Hippocampal formation (tissue), 2 donors: Measurements from ENCODE around the gene RARG.
"Not testable (repeated sequence)": the region's sequence is repeated elsewhere in the genome, so short reads cannot be mapped to it uniquely, and the experiment has no call there.

Experiments used
- DNase-seq, 2 donors: peaks; one replicate each; lab custom pipeline; 2025; lab: John Stamatoyannopoulos, UW

The RARG gene

DNA sequence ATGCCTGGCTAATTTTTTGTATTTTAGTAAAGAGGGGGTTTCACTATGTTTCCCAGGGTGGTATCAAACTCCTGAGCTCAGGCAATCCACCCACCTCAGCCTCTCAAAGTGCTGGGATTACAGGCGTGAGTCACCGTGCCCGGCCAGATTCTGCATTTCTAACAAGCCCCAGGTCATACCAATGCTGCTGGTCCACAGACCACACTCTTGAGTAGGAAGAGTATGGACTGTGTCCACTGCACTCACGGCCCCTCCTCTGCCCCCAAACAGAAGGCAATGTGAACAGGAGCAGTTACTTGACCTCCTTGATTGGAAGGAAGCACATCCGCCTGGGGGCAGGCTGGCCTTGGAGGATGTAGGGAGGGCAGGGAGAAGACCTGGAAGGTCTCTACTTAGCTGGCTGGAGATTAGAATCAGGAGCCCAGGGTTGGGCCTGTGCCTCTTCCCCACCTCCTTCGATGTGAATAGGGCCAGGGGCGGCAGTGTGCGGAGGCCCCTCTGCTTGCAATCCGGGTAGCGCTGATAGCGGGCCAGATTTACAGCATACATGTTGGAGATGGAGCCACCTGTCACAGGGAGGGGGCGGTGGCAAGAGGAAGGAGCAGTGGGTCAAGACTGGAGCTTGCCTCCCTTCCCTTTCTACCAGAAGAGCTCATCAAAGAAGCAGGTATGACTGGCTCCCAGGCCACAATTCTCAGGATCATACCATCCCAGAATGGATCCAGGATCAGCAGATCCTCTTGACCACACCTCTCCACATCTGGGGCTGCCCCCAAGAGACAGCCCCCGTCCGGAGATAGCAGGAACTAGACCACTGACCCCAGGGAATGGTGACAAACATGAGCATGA, 60.9 kb downstream of the RARG start:
- DNase-seq = no peak

DNA sequence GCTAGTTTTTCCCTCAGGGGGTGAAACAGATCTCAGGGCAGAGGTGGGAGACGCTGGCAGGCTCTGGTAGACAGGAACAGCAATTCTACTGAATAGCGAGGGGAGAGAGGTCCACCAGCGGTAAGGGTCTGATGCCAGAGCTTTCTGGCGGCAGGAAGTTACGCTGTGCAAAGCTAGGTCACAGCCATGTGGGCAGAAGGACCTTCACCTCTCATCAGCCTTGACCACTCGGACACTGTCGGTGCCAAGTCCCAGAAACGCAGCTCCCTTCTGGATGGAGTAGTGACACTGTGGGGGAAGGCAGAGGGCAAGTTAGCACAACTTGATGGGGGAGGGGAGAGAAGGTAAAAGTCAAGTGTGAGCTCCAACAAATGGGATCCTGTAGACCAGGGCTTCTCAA, 61.8 kb downstream of the RARG start:
- no peak for DNase-seq

DNA sequence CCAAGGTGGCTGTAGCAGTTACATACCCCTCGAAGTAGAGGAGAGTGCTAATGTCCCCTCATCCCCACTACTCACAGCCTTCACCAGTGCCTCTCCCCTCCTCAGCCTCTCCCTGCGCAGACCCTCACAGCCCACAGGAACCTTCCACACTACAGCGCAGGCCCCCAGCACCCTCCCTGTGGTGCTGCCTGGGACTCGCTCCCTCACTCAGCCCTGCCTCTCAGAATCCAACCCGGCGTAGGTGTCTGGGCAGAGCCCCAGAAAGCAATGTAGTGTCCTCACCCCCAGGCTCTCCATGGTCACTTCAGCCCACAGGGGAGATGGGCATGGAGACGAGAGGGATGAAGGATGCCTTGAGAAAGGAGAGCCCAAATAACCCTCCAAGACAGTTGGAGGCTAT, 62.4 kb downstream of the RARG start:
- DNase-seq = no peak

DNA sequence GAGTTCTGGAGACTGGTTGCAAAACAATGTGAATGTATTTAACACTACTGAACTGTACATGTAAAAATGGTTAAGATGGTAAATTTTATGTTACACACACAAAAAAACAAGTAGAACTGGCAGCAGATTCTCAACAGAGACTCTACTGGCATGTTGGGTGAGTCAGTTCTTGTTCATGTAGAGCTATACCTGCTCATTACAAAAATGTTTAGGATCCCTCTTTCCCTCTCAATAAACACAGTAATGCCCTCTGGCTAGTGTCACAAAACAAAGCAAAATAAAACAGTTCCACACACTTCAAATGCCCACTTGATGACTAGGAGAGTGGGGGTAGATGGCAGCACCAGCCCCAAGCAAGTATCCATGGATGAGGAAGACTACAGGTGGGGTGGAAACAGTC, 65.2 kb downstream of the RARG start:
- no peak for DNase-seq

DNA sequence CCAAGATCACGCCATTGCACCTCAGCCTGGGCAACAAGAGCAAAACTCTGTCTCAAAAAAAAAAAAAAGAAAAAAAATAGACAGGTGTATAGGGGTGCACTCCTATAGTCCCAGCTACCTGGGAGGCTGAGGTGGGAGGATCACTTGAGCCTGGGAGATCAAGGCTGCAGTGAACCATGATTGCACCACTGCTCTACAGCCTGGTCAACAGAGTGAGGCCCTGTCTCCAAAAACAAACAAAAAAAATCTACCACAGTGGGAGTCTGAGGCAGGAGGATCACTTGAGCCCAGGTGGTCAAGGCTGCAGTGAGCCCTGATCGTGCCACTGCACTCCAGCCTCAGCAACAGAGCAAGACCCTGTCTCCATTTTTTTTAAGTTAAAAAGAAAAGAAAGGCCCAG, 69.0 kb downstream of the RARG start:
- DNase-seq = not testable (repeated sequence)

DNA sequence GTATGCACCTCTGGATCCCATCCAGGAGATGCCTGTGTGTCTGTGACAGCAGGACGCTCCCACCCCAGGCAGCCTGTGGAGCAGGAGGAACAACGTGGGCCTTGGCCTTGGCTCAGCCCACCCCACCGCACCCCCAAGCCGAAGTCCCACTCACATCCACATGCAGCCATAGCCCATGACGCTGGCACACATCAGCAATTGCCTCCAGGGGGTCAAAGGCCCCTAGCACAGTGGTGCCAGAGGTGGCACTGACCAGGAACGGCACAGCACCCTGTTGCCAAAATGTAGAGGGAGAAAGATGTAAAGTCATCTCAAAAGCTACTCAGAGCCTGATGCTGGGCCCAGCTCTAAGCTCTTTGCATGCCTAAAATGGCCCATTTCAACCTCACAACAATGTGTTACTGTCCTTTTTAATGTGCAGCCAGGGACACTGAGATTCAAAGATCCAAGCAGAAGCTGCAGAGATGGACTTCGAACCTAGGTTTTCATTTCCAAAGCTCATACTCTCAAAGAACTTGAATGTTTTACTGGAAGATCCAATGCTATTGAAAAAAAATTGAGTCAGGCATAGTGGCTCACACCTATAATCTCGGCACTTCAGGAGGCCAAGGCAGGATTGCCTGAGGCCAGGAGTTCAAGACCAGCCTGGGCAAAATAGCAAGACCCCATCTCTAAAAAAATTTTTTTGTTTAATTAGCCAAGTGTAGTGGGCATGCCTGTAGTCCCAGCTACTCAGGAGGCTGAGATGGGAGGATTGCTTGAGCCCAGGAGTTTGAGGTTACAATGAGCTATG, 70.7 kb downstream of the RARG start:
- no peak for DNase-seq

DNA sequence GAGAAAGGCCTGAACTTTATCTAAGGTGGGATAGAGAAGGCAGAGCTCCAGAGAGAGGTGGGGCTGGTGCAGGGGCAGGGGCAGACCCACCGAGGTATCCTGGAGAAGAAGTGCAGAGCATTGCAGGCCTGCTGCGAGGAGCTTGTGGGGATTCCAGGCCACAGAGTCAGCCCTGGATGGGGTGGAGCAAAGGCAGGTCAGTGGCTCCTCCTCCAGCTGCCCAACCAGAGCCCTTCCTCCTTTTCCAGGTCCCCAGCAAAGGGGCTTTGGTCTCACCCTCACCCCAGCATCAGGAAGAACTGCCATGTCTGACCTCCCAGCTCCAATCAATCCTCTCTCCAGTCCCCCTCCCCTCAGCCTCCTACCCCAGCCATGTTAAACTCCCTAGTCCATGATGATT, 71.3 kb downstream of the RARG start:
- DNase-seq = no peak
